ENCODE results near the gene GNG2.

Gene GNG2

DNA sequence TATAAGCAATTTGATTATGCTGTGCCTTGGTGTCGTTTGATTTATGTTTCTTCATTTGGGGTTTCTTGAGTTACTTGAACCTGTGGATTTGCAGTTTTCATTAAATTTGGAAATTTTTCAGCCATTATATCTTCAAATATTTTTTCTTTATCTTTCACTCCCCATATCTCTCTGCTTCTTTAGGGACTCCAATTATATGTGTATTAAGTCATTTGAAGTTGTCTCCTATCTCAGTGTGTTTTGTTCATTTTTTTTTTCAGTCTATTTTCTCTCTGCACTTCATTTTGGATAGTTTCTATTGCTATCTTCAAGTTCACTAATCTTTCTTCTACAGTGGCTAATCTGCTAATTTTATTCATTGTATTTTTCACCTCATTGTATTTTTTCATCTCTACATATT lies 99.5 kb downstream of the GNG2 start:
- no peak for DNase-seq
- H3K79me2 ChIP-seq (ENCODE audit: low read length): no peaks in the 10 kb centered on the region
- TF ChIP-seq CTCF (IDR thresholded peaks at IDR 0.05; ENCODE audit: low read length): no peak
- no peaks in the 10 kb centered on the region for H3K4me1 ChIP-seq (ENCODE audit: low read length)
- H3K9me3 ChIP-seq (replicated peaks; ENCODE audit: insufficient read depth, low read length): no peaks in the 10 kb centered on the region
- H3K27me3 ChIP-seq (replicated peaks; ENCODE audit: insufficient read depth, low read length): no peaks in the 10 kb centered on the region
- no peaks in the 10 kb centered on the region for H4K20me1 ChIP-seq (ENCODE audit: insufficient read depth, low read length)
- no peaks in the 10 kb centered on the region for H3F3A ChIP-seq (ENCODE audit: insufficient read depth, low read length)
- no peak overlapping the region for H3K4me2 ChIP-seq (ENCODE audit: low read depth, low read length)
- no peak overlapping the region for H3K9ac ChIP-seq (ENCODE audit: low read length)
- no peak overlapping the region for H2AFZ ChIP-seq (ENCODE audit: low read length)
- no peaks in the 10 kb centered on the region for H3K9me2 ChIP-seq (replicated peaks; ENCODE audit: insufficient read depth, low read length)
- no peak overlapping the region for H3K27ac ChIP-seq (ENCODE audit: low read length)
- no peaks in the 10 kb centered on the region for H3K36me3 ChIP-seq (replicated peaks; ENCODE audit: insufficient read depth, low read length)
- H3K4me3 ChIP-seq (ENCODE audit: low read length): no peak overlapping the region

DNA sequence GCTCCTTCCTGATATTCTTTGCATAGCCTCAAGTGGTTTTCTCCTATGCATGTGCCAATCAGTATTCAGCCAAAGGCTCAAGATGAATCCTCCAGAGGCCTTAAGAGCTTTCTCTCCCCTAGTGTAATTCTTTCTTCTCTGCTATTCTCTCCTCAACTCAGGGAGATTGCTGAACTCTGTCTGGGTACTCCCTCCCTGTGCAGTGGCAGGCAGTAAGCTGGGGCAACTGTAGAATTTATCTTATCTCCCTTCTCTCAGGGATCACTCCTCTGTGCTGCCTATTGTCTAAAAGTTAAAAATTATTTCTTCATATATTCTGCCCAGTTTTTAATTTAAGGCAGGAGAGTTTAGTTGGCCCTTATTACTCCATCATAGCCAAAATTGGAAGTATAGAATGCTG lies 100.5 kb downstream of the GNG2 start:
- Histone ChIP-seq H2AFZ (ENCODE audit: low read length) (no peak overlapping the region), H3K27me3 (replicated peaks; ENCODE audit: insufficient read depth, low read length) (no peaks in the 10 kb centered on the region), H3K4me1 (ENCODE audit: low read length) (no peaks in the 10 kb centered on the region), H3K4me2 (ENCODE audit: low read depth, low read length) (no peak overlapping the region), H3K79me2 (ENCODE audit: low read length) (no peaks in the 10 kb centered on the region), H4K20me1 (ENCODE audit: insufficient read depth, low read length) (no peaks in the 10 kb centered on the region), H3K9me2 (replicated peaks; ENCODE audit: insufficient read depth, low read length) (no peaks in the 10 kb centered on the region), H3K36me3 (replicated peaks; ENCODE audit: insufficient read depth, low read length) (no peaks in the 10 kb centered on the region), H3K4me3 (ENCODE audit: low read length) (no peak overlapping the region), H3K9ac (ENCODE audit: low read length) (no peak overlapping the region), H3F3A (ENCODE audit: insufficient read depth, low read length) (no peaks in the 10 kb centered on the region), H3K27ac (ENCODE audit: low read length) (no peak overlapping the region), H3K9me3 (replicated peaks; ENCODE audit: insufficient read depth, low read length) (no peaks in the 10 kb centered on the region)
- no peak for DNase-seq
- no peak for TF ChIP-seq EZH2 (optimal IDR thresholded peaks at IDR 0.05; ENCODE audit: low read depth, low read length)
- no peak for TF ChIP-seq EZH2phosphoT487 (IDR thresholded peaks at IDR 0.05; ENCODE audit: low read length)

GRCh38 chr14:51962711-51963110 lies 102.3 kb downstream of the GNG2 start:
- Histone ChIP-seq H4K20me1 (ENCODE audit: insufficient read depth, low read length) (no peaks in the 10 kb centered on the region), H3K36me3 (replicated peaks; ENCODE audit: insufficient read depth, low read length) (no peaks in the 10 kb centered on the region), H3K27me3 (replicated peaks; ENCODE audit: insufficient read depth, low read length) (no peaks in the 10 kb centered on the region), H3K4me1 (ENCODE audit: low read length) (no peaks in the 10 kb centered on the region), H3K27ac (ENCODE audit: low read length) (no peak overlapping the region), H3K4me2 (ENCODE audit: low read depth, low read length) (no peak overlapping the region), H3F3A (ENCODE audit: insufficient read depth, low read length) (no peaks in the 10 kb centered on the region), H3K9me3 (replicated peaks; ENCODE audit: insufficient read depth, low read length) (no peaks in the 10 kb centered on the region), H3K4me3 (ENCODE audit: low read length) (no peak overlapping the region), H3K9ac (ENCODE audit: low read length) (no peak overlapping the region), H3K9me2 (replicated peaks; ENCODE audit: insufficient read depth, low read length) (no peaks in the 10 kb centered on the region), H3K79me2 (ENCODE audit: low read length) (no peaks in the 10 kb centered on the region), H2AFZ (ENCODE audit: low read length) (no peak overlapping the region)
- TF ChIP-seq EZH2 (optimal IDR thresholded peaks at IDR 0.05; ENCODE audit: low read depth, low read length) (no peak), EZH2phosphoT487 (IDR thresholded peaks at IDR 0.05; ENCODE audit: low read length) (no peak), CTCF (IDR thresholded peaks at IDR 0.05; ENCODE audit: low read length) (no peak)
- no peak for DNase-seq

GRCh38 chr14:51963286-51963685 lies 102.9 kb downstream of the GNG2 start:
- Histone ChIP-seq H3K9me3 (replicated peaks; ENCODE audit: insufficient read depth, low read length) (no peaks in the 10 kb centered on the region), H3K79me2 (ENCODE audit: low read length) (no peaks in the 10 kb centered on the region), H3K4me2 (ENCODE audit: low read depth, low read length) (no peak overlapping the region), H3K27me3 (replicated peaks; ENCODE audit: insufficient read depth, low read length) (no peaks in the 10 kb centered on the region), H4K20me1 (ENCODE audit: insufficient read depth, low read length) (no peaks in the 10 kb centered on the region), H3K4me1 (ENCODE audit: low read length) (no peaks in the 10 kb centered on the region), H3K9me2 (replicated peaks; ENCODE audit: insufficient read depth, low read length) (no peaks in the 10 kb centered on the region), H3K27ac (ENCODE audit: low read length) (no peak overlapping the region), H3K9ac (ENCODE audit: low read length) (no peak overlapping the region), H2AFZ (ENCODE audit: low read length) (no peak overlapping the region), H3K4me3 (ENCODE audit: low read length) (no peak overlapping the region), H3K36me3 (replicated peaks; ENCODE audit: insufficient read depth, low read length) (no peaks in the 10 kb centered on the region), H3F3A (ENCODE audit: insufficient read depth, low read length) (no peaks in the 10 kb centered on the region)
- no peak for DNase-seq
- TF ChIP-seq EZH2phosphoT487 (IDR thresholded peaks at IDR 0.05; ENCODE audit: low read length) (no peak), EZH2 (optimal IDR thresholded peaks at IDR 0.05; ENCODE audit: low read depth, low read length) (no peak), CTCF (IDR thresholded peaks at IDR 0.05; ENCODE audit: low read length) (no peak)

Data from MM.1S (cell line).